ENCODE data around the gene MAP2K5.

MAP2K5 gene

DNA sequence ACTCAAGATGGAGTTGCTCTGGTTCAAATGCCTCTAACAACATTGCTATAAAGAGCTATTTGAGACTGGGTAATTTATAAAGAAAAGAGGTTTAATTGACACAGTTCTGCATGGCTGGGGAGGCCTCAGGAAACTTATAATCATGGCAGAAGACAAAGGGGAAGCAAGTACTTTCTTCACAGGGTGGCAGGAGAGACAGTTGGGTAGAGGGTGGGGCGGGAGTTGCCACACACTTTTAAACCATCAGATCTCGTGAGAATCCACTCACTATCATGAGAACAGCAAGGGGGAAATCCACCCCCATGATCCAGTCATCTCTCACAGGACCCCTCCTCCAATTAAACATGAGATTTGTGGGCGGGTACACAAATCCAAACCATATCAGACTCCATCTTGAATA is 30.7 kb downstream of the MAP2K5 start:
- H3K4me1 Mint-ChIP-seq = peaks cover 16% of the 10 kb centered on the region
- H3K27me3 Mint-ChIP-seq (ENCODE audit: low read depth) = no peaks in the 10 kb centered on the region
- TF ChIP-seq, protein P1, sequence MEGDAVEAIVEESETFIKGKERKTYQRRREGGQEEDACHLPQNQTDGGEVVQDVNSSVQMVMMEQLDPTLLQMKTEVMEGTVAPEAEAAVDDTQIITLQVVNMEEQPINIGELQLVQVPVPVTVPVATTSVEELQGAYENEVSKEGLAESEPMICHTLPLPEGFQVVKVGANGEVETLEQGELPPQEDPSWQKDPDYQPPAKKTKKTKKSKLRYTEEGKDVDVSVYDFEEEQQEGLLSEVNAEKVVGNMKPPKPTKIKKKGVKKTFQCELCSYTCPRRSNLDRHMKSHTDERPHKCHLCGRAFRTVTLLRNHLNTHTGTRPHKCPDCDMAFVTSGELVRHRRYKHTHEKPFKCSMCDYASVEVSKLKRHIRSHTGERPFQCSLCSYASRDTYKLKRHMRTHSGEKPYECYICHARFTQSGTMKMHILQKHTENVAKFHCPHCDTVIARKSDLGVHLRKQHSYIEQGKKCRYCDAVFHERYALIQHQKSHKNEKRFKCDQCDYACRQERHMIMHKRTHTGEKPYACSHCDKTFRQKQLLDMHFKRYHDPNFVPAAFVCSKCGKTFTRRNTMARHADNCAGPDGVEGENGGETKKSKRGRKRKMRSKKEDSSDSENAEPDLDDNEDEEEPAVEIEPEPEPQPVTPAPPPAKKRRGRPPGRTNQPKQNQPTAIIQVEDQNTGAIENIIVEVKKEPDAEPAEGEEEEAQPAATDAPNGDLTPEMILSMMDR (IDR thresholded peaks at IDR 0.05; ENCODE audit: unreplicated experiment in 3 of 3) = no peak
- H3K27ac Mint-ChIP-seq = no peak overlapping the region
- peaks cover 20% of the 10 kb centered on the region for H3K36me3 Mint-ChIP-seq (ENCODE audit: low read depth)
- no peaks in the 10 kb centered on the region for H3K9me3 Mint-ChIP-seq
- no peak overlapping the region for H3K4me3 Mint-ChIP-seq

DNA sequence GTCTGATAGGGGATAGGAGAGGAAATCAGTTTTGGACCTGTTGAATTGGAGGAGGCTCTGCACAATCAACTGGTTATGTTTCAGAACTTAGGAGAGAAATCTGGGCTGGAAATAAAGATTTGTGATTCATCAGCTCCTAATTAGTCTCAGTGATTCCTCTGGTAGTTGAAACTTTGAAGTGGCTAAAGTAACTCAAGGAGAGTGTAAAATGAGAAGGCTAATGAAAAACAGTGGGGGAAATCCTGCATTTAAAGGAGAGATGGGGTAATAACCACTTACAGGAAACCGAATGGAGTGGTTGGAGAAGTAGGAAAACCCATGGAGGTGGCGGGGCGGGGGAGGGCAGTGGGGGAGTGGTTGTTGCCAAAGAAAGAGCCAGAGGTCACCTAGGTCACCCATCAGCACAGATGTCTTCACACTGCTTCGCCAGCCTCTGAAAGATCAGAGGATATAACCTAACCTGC is 32.6 kb downstream of the MAP2K5 start:
- Mint-ChIP-seq H3K36me3 (ENCODE audit: low read depth) (peaks cover 17% of the 10 kb centered on the region), H3K27ac (no peak overlapping the region), H3K27me3 (ENCODE audit: low read depth) (no peaks in the 10 kb centered on the region), H3K4me3 (no peak overlapping the region), H3K9me3 (no peaks in the 10 kb centered on the region), H3K4me1 (peaks cover 13% of the 10 kb centered on the region)
- TF ChIP-seq, protein P1 (IDR thresholded peaks at IDR 0.05; ENCODE audit: unreplicated experiment in 3 of 3) = no peak

DNA sequence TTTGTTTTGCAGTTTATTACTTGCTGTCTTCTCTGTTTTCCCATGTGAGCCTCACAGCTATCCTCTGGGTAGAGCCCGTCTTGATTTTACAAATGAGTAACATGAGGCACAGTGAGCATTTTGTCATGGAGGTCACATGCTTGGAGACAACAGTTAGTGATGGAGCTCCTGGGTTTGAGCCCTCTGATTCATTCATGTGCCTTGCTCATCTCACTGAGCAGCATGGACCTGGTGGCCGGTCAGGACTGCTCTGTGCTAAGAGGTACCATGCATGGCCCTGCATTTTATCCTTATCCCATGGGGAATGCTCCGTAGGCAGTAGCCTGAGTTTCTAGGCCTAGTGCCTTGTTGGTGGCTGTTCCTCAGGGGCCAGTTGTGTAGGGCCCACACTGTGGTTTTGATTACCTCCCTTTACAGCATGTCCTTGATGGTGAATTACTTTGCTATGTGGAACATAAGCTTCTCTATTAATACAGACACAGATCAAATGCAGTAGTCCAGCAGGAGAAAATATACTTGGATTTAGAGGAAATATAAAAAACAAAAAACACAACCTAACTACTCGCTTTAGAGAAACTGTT is 35.6 kb downstream of the MAP2K5 start:
- Mint-ChIP-seq H3K4me3 (no peak overlapping the region), H3K9me3 (no peaks in the 10 kb centered on the region), H3K27me3 (ENCODE audit: low read depth) (no peaks in the 10 kb centered on the region)

DNA sequence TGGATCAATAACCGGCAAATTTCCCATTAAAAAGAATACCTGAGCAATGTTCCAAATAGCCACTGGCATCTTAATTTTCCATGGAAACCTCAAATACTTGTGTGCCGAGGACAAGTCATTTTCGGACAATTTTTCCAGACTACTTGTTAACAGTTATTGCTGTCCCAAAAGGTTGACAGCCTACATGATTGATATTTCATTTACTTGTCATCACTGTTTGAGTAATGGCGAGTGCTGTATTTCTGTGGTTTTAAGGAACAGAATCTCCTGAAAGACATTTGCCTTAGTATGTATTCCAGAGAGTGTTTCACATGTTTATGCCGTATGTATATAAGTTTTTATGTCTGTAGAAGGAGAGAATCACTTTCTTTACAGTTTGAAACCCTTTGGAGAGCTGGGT is 36.7 kb downstream of the MAP2K5 start:
- no peak overlapping the region for H3K27ac Mint-ChIP-seq

More for the DNA sequence above, 35.6 kb downstream of the MAP2K5 start:
- H3K27ac Mint-ChIP-seq = no peak overlapping the region
- peaks cover 13% of the 10 kb centered on the region for H3K4me1 Mint-ChIP-seq
- TF ChIP-seq, protein P1 (IDR thresholded peaks at IDR 0.05; ENCODE audit: unreplicated experiment in 3 of 3) = no peak
- peaks cover 17% of the 10 kb centered on the region for H3K36me3 Mint-ChIP-seq (ENCODE audit: low read depth)

DNA sequence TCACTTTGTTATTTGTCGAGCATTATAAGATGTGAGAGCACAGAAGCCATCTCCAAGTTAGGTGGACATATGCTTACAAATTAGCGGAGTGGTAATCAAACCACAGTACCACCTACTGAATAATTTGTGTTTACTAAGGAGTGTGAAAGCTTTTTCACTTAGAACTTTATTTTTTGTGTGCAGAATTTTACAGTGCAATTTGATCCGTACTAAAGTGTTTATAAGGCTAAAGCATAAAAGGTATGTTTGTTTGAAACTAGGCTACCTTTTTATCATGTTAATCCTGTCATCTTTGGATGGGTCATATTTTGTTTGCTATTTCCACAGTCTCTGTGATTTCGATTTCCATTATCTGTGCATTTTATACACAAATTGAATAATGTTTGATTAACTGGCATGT is 37.5 kb downstream of the MAP2K5 start:
- Mint-ChIP-seq H3K27ac (no peak overlapping the region), H3K9me3 (no peaks in the 10 kb centered on the region), H3K4me3 (no peak overlapping the region), H3K27me3 (ENCODE audit: low read depth) (no peaks in the 10 kb centered on the region), H3K4me1 (peaks cover 18% of the 10 kb centered on the region), H3K36me3 (ENCODE audit: low read depth) (peaks cover 13% of the 10 kb centered on the region)
- TF ChIP-seq, protein P1 (IDR thresholded peaks at IDR 0.05; ENCODE audit: unreplicated experiment in 3 of 3) = no peak

More for the DNA sequence above, 36.7 kb downstream of the MAP2K5 start:
- H3K36me3 Mint-ChIP-seq (ENCODE audit: low read depth) = peaks cover 13% of the 10 kb centered on the region
- H3K27me3 Mint-ChIP-seq (ENCODE audit: low read depth) = no peaks in the 10 kb centered on the region
- no peaks in the 10 kb centered on the region for H3K9me3 Mint-ChIP-seq
- peaks cover 19% of the 10 kb centered on the region for H3K4me1 Mint-ChIP-seq
- no peak overlapping the region for H3K4me3 Mint-ChIP-seq
- TF ChIP-seq, protein P1 (IDR thresholded peaks at IDR 0.05; ENCODE audit: unreplicated experiment in 3 of 3) = no peak

DNA sequence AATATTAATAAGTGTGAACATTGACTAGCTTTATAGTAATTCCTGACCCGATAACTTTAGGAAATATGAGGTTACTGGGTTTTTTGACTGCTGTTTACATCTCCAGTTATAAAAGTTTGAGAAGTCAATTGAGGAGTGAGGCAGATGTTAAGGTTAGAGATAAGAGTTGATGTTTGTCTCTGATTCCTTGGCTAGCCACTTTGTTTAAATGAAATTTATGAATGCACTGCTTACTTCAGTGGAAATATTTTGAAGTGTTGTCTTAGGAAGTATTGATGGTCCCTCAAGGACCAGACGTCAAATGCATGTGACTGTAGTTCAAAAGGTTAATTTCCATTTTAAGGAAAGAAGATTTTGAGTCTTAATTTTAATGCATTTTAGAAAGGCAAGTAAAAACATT is 41.7 kb downstream of the MAP2K5 start:
- no peak overlapping the region for H3K4me3 Mint-ChIP-seq
- no peak overlapping the region for H3K27ac Mint-ChIP-seq
- peaks cover 28% of the 10 kb centered on the region for H3K36me3 Mint-ChIP-seq (ENCODE audit: low read depth)
- peaks cover 39% of the 10 kb centered on the region for H3K4me1 Mint-ChIP-seq
- TF ChIP-seq, protein P1 (IDR thresholded peaks at IDR 0.05; ENCODE audit: unreplicated experiment in 3 of 3) = no peak
- H3K27me3 Mint-ChIP-seq (ENCODE audit: low read depth) = no peaks in the 10 kb centered on the region
- H3K9me3 Mint-ChIP-seq = no peaks in the 10 kb centered on the region
